ENCODE measurements around the gene SOX6. TPM values are rescaled to one million over a fixed set of nuclear protein-coding genes. Genes with fewer than 3 reads are reported as not detected.

The SOX6 gene
- polyA plus RNA-seq, 1 donor from 2014 or later, result 2.2 TPM

DNA sequence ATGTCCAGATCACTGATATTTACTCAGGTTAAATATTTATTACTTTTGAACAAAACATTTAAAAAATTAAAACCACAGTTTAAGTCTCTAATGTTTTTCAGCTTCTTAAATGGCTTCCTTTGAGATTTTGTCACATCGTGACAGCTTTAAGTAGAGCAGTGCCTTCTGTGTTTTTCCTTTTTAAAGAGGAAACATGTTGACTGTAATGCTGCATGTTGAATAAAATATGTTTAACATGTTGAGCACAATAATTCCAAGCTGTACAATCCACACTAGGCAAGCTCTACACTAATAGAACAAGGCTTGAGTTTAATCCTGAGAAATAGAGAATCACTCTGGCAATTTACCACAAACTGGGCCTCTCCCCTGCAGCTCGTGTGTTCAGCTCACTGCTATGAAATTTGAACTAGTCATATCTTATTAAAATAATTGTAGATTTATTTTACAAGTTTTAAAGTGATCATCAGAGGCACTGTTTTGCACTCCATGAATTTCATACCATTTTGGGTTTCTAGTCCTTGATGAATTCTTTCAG is 368.3 kb downstream of the SOX6 start:
- Histone ChIP-seq H2AFZ (ENCODE audit: low read depth, low read length) (no peak overlapping the region), H3K27me3 (ENCODE audit: insufficient read depth, low read depth, low read length) (no peaks in the 10 kb centered on the region), H3K4me2 (ENCODE audit: low read length) (no peak overlapping the region)

DNA sequence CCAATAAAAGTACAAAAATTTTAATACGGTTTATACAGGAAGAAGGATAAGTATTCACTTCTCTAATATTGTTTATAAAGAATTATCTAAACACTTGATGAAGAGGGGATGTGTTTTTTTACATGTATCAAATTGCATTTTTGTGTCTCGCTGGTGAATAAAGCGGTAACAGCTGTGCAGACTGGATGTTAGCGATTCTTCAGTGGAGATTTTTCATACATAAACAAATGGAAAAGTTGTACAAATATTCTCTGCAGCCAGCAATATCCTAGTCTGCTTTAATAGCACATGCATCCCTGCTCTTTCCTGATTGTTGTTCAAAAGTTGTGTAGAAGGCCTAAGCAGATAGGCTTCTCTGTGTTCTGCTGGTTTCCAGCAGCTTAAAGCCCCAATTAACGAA is 369.3 kb downstream of the SOX6 start:
- Histone ChIP-seq H3K27ac (ENCODE audit: low read length) (no peak overlapping the region), H3K9me3 (ENCODE audit: low read length) (no peaks in the 10 kb centered on the region), H3K9me2 (ENCODE audit: insufficient read depth, low read length) (no peaks in the 10 kb centered on the region), H3K27me3 (ENCODE audit: insufficient read depth, low read depth, low read length) (no peaks in the 10 kb centered on the region), H4K20me1 (ENCODE audit: insufficient read depth) (no peaks in the 10 kb centered on the region), H2AFZ (ENCODE audit: low read depth, low read length) (no peak overlapping the region), H3K36me3 (ENCODE audit: insufficient read depth, low read length) (no peaks in the 10 kb centered on the region), H3F3A (ENCODE audit: insufficient read depth, low read length, poor library complexity, severe bottlenecking) (no peaks in the 10 kb centered on the region), H3K4me2 (ENCODE audit: low read length) (no peak overlapping the region), H3K79me2 (replicated peaks; ENCODE audit: insufficient read depth, low read length) (no peaks in the 10 kb centered on the region), H3K9ac (ENCODE audit: low read length) (no peak overlapping the region), H3K4me3 (ENCODE audit: low read length) (no peak overlapping the region)
- TF ChIP-seq MXI1 (conservative IDR thresholded peaks at IDR 0.05; ENCODE audit: poor library complexity, severe bottlenecking) (no peak), EP300 (conservative IDR thresholded peaks at IDR 0.05; ENCODE audit: poor library complexity, severe bottlenecking) (no peak), EZH2 (IDR thresholded peaks at IDR 0.05; ENCODE audit: borderline replicate concordance, insufficient read depth, low read length, poor library complexity, severe bottlenecking) (no peak), CTCF (IDR thresholded peaks at IDR 0.05; ENCODE audit: poor library complexity, severe bottlenecking) (no peak), SMC3 (conservative IDR thresholded peaks at IDR 0.05; ENCODE audit: poor library complexity) (no peak), POLR2AphosphoS5 (IDR thresholded peaks at IDR 0.05) (no peak), RAD21 (conservative IDR thresholded peaks at IDR 0.05) (no peak), TAF1 (IDR thresholded peaks at IDR 0.05; ENCODE audit: low read depth) (no peak)
- TF ChIP-seq, protein P1, sequence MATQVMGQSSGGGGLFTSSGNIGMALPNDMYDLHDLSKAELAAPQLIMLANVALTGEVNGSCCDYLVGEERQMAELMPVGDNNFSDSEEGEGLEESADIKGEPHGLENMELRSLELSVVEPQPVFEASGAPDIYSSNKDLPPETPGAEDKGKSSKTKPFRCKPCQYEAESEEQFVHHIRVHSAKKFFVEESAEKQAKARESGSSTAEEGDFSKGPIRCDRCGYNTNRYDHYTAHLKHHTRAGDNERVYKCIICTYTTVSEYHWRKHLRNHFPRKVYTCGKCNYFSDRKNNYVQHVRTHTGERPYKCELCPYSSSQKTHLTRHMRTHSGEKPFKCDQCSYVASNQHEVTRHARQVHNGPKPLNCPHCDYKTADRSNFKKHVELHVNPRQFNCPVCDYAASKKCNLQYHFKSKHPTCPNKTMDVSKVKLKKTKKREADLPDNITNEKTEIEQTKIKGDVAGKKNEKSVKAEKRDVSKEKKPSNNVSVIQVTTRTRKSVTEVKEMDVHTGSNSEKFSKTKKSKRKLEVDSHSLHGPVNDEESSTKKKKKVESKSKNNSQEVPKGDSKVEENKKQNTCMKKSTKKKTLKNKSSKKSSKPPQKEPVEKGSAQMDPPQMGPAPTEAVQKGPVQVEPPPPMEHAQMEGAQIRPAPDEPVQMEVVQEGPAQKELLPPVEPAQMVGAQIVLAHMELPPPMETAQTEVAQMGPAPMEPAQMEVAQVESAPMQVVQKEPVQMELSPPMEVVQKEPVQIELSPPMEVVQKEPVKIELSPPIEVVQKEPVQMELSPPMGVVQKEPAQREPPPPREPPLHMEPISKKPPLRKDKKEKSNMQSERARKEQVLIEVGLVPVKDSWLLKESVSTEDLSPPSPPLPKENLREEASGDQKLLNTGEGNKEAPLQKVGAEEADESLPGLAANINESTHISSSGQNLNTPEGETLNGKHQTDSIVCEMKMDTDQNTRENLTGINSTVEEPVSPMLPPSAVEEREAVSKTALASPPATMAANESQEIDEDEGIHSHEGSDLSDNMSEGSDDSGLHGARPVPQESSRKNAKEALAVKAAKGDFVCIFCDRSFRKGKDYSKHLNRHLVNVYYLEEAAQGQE (IDR thresholded peaks at IDR 0.05; ENCODE audit: borderline replicate concordance), result no peak

More for the DNA sequence above, 368.3 kb downstream of the SOX6 start:
- Histone ChIP-seq H3F3A (ENCODE audit: insufficient read depth, low read length, poor library complexity, severe bottlenecking) (no peaks in the 10 kb centered on the region), H3K9ac (ENCODE audit: low read length) (no peak overlapping the region), H3K27ac (ENCODE audit: low read length) (no peak overlapping the region), H3K36me3 (ENCODE audit: insufficient read depth, low read length) (no peaks in the 10 kb centered on the region), H3K9me3 (ENCODE audit: low read length) (no peaks in the 10 kb centered on the region), H4K20me1 (ENCODE audit: insufficient read depth) (no peaks in the 10 kb centered on the region), H3K9me2 (ENCODE audit: insufficient read depth, low read length) (no peaks in the 10 kb centered on the region), H3K79me2 (replicated peaks; ENCODE audit: insufficient read depth, low read length) (no peaks in the 10 kb centered on the region), H3K4me3 (ENCODE audit: low read length) (no peak overlapping the region)
- TF ChIP-seq EP300 (conservative IDR thresholded peaks at IDR 0.05; ENCODE audit: poor library complexity, severe bottlenecking), result no peak
- no peak for TF ChIP-seq MXI1 (conservative IDR thresholded peaks at IDR 0.05; ENCODE audit: poor library complexity, severe bottlenecking)
- no peak for TF ChIP-seq CTCF (IDR thresholded peaks at IDR 0.05; ENCODE audit: poor library complexity, severe bottlenecking)
- no peak for TF ChIP-seq POLR2AphosphoS5 (IDR thresholded peaks at IDR 0.05)
- TF ChIP-seq SMC3 (conservative IDR thresholded peaks at IDR 0.05; ENCODE audit: poor library complexity), result no peak
- TF ChIP-seq, protein P1 (IDR thresholded peaks at IDR 0.05; ENCODE audit: borderline replicate concordance), result no peak
- TF ChIP-seq RAD21 (conservative IDR thresholded peaks at IDR 0.05), result no peak
- no peak for TF ChIP-seq EZH2 (IDR thresholded peaks at IDR 0.05; ENCODE audit: borderline replicate concordance, insufficient read depth, low read length, poor library complexity, severe bottlenecking)
- TF ChIP-seq TAF1 (IDR thresholded peaks at IDR 0.05; ENCODE audit: low read depth), result no peak
